NCI-H2171 treated with DMSO at 0.1 percent for 48 hours (cell line): Measurements from ENCODE around the gene DCAKD.
A peak's percentile ranks its signal among the peaks of the same experiment; 100 is the strongest.
"Not testable (repeated sequence)": the region's sequence is repeated elsewhere in the genome, so short reads cannot be mapped to it uniquely, and the experiment has no call there.

Experiments used
- DNase-seq: peaks from one replicate; lab custom pipeline; 2025; lab: John Stamatoyannopoulos, UW

The DCAKD gene

DNA sequence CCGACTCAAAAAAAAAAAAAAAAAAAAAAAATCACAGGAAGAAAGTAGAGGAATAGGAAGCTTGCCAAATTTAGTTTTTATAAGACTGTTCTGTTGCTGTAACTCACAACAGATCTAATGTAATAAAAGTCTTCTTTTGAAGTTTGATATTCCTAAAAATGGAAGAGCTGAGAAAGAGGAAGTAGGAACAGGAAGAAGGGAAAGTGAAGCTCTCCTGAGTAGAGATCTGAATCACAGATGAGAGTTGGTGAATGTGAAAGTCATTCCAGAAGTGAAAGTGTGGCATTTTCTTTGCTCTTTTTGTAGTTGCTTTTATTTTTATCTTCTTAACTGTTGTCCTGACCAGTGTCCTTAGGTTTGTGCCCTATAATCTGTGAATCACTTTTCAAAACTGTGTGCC, 11.8 kb upstream of the DCAKD start:
- DNase-seq = no peak

- DNase-seq = no peak
Measured at GRCh38 chr17:45061606-45062205, 10.3 kb upstream of the DCAKD start.

DNA sequence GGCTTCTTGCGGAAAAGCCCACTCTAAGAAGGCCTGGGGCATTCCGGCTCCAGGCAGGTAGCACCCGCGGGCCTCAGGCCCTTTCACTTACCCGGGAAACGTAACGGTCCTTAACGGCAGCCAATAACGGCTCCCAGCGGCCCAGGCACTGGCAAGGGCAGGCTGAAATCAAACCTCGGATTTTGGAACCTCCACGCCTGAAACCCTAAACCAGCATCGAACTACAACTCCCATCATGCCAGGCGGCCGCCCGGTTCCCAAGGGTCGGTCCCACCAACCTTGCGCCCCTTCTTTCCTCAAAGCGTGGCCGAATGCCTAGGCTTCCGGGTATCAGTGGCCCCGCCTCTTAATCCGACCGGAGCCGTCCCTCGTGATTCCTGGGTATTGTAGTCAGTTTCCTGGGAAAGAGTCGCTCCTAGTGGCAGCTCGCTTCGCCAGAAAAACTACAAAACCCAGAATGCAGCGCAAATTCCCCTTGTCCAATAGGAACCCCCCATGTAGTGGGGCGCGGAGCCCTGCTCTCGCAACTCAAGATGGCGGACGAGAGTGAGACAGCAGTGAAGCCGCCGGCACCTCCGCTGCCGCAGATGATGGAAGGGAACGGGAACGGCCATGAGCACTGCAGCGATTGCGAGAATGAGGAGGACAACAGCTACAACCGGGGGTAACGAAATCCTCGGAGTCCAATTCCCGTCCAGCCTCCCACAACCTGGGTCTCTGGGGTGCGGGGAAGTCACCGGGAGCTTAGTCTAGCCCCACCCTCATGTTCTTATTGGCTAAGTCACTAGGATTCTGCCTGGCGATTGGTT, 9.6 kb upstream of the DCAKD start, which contains the start of gene NMT1:
NMT1 (plus strand) TSS at position 521 of the 809 bp plus-strand sequence; CDS start at position 534, 13 bp downstream.
- DNase-seq = peak; percentile 100

DNA sequence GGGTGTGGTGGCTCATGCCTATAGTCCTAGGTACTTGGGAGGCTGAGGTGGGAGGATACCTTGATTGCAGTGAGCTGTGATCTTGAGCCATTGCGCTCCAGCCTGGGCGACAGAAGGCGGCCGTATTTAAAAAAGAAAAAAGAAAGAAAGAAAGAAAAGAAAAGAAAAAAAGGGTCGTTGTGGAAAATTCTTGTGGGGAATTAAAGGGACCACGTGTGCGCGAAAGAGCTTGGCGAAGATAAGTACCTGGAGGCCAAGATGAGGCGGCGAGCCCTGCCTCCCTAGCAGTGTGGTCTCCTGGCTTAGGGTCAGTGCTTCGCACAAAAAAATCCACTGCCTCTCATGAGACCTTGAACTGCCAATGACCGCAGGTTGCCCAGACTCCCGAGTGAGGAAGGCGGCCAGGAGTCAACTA, 9.0 kb upstream of the DCAKD start:
- no peak for DNase-seq

DNA sequence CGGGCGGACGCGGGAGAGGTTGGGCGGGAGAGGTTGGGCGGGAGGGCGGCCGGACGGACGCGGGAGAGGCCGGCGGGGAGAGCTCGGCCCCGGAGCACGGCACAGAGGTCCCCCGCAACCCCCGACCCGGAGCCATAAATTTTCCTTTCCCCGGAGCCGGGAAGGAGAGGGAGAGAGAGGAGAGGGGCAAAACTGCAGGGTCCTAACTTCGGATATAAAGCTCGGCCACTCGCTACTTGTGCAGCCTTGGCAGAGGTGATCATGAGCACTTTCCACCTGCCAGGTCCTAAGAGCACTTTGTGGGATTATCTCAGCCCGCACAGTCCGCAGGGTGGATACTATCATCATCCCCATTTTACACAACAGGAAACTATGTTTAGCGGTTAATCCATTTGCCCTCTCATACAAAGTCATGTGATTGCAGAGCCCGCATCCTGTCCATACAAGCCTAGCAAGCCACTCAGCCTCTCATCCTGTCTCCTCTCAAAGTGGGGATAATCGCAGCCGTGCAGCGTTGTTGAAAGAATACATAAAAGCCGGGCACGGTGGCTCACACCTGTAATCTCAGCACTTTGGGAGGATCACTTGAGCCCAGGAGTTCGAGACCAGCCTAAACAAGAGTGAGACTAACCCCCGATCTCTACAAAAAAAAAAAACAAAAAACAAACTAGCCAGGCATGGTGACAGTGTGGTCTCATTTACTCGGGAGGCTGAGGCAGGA, 780 bp upstream of the DCAKD start:
- peak; percentile 38 for DNase-seq

GRCh38 chr17:45051720-45052051, 254 bp upstream of the DCAKD start:
- not testable (repeated sequence) for DNase-seq

GRCh38 chr17:45050481-45051059, 862 bp downstream of the DCAKD start:
- no peak for DNase-seq

- no peak for DNase-seq
Measured at GRCh38 chr17:45048795-45049563, 2.5 kb downstream of the DCAKD start.

DNA sequence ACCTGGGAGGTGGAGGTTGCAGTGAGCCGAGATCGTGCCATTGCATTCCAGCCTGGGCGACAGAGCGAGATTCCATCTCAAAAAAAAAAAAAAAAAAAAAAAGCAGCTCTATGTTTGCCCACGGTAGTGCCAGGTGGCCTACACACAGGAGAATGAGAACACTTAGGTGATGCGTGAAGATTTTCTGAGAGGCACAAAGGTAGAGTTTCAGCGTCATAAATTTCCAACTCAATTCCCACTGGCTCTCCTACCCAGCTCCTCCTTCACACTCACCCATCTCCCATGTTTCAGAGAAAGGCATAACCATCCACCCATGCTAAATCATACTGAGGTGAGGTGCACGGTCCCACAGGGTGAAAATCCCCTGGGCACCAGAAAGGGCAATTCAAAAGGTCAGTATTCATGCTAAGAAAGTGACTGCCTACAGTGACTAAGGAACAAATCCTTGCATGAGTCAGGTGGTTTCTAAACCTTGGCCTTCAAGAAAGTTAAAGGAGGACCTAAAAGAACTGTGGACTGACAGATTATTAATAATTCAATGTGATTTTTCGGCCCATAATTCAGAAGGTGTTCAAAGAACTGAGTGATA, 4.8 kb downstream of the DCAKD start:
- peak; percentile 95 for DNase-seq

GRCh38 chr17:45043813-45044540, 7.5 kb downstream of the DCAKD start:
- no peak for DNase-seq

- DNase-seq = no peak
Measured at GRCh38 chr17:45042346-45043120, 8.9 kb downstream of the DCAKD start.

DNA sequence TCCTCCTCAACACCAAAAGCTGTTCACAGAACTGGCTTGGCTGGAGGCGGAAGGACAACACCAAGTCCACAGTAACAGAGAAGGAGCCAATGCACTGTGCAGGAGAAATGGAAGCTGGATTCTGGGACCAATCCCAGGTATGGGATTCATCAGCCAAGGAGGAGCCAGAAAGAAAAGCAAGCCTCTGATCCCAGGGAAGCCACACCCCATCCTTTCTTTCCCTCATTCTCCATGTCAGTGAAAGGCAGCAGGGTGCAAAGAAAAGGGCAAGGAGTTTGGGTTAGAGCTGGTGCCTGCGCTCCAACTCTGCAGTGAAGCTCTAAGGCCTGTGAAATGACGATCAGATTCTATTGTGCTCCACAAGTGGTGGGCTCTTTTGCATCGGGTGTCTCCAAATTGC, 11.0 kb downstream of the DCAKD start:
- no peak for DNase-seq

DNA sequence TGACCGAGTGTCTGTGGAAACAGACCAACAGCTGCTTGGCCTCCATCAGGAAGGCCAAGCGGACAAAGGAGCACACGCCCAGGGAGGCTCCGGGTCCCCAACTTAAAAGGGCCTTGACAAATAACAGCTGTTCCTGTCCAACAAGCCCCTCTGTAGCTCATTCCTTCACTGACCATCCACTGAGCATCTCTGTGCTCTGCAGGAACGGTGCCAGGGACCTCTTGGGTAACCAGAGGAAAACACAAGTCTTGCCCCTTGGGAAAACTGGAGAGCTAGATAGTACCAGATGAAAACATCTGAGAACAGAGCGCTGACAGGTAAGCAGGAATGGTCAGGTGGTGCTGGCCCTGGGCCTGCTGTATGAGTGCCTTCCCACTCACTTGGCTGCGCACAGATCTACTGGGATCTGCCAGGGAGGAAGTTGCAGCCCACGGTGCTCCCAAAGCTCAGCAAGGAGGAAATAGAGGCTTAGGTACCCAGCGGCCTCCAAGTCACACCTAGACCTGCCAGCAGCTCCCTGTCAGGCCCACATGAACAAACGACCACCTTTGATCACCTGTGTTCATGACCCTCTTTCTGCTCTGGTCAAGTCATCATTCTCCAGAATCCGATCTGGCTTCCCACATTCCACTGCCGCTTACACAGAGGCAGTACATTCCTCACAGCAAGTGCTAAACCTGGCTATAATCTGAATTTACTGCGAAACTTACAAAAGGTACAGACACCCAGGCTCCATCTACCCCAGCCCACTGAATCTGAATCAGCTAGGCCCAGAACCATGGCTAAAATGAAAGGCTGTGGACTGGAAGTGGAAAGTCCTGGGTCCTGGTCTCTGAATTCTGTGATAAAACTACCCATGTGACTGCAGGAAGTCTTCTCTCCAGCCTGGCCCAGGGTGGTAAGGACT, 12.5 kb downstream of the DCAKD start:
- peak; percentile 22 for DNase-seq

DNA sequence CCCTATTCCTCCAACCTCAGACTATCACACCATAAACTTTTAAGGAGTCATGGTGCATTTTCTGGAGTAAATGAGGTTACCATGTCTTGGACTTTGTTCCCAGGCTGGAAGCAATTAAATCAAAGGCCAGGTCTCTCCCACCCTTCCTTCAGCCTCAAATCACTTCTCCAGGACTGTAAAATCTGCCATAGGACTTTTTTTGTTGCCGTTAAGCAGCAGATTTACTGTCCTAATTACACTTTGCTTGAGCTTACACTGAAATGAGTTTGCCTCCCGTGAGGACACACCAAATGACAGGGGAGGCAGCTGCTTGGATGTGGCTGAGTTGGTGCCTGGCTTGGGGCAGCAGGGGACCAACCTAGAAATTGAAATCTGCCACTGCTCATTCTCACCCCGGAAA, 14.7 kb downstream of the DCAKD start:
- DNase-seq = no peak

DNA sequence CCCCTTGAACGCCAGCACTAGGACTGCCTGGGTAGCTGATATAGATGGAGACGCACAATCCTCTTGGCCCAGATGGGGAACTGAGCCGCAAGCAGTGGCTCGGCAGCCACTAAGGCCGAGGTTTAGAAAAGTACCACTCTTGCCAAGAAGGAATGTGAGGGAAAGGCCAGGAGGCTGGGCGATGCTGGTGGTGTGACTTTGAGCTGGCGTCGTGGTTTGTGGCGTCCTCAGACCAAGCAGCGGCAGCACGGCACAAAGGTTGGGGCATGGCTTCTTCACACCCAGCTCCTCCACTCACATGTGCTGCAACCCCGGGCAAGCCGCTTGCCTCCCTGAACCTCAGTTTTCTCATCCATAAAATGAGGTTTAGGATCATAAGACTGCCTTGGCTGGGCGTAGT, 15.6 kb downstream of the DCAKD start:
- no peak for DNase-seq

DNA sequence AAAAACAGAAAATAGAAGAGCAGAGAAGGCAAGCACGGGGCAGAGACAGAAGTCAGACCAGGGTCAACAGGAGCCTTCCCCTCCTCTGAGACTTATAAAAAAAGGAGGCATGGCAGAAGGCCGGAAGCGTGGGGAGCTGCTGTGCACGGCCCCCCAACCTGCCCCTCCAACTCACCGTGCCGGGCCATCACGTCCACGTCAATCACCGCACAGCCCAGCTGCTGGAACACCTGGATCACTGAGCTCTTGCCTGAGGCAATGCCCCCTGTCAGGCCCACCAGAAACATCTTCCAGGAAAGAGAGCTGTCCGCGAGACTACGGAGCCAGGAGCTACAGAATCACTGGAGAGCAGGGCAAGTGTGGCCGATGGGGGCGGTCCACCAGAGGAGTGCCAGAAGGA, 16.8 kb downstream of the DCAKD start:
- no peak for DNase-seq

DNA sequence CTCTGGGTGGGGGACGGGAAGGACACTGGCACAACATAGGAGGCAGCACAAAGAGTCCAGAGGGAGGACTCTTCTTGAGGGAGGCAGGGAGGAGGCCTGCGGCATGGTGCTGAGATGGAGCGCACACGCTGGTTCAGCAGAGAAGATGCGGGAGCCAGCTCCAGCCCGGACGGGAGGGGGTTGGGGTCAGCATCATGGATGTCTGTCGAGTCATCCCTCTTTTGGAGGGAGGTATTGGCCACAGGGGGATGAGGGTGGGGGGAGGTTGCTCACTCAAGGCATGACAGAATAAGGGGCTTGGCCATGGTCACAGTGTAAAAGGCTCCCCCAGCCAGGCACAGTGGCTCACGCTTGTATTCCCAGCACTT, 19.3 kb downstream of the DCAKD start:
- DNase-seq = no peak

- DNase-seq = peak; percentile 61
Measured at GRCh38 chr17:45031231-45032173, 19.9 kb downstream of the DCAKD start.
